Colonic mucosa (tissue), 4 donors: ENCODE data around the gene KCNIP1. TPM values are rescaled to one million over a fixed set of nuclear protein-coding genes. Genes with fewer than 3 reads are reported as not detected.

Source experiments
- DNase-seq: peaks from one replicate; pipeline ENCODE4 v3.0.0-alpha.2; 2020
- H3K27ac ChIP-seq: fragments of 200-600 bp; one replicate; pipeline ENCODE4 v1.8.0; 2021
- H3K27me3 ChIP-seq: fragments of 200-600 bp; one replicate; pipeline ENCODE4 v1.8.0; 2021
- H3K36me3 ChIP-seq: fragments of 200-600 bp; one replicate; pipeline ENCODE4 v1.8.0; 2021
- H3K4me1 ChIP-seq: fragments of 200-600 bp; one replicate; pipeline ENCODE4 v1.8.0; 2021; ENCODE audit warnings: mild to moderate bottlenecking
- H3K4me3 ChIP-seq: fragments of 200-600 bp; one replicate; pipeline ENCODE4 v1.8.0; 2021
- H3K9ac ChIP-seq, 2 donors: one replicate each; pipeline ENCODE4 v1.7.0; 2013; ENCODE audit warnings: control low read depth in 2 of 2, low read depth in 2 of 2, low read length in 2 of 2
- H3K9me3 ChIP-seq: fragments of 200-600 bp; one replicate; pipeline ENCODE4 v1.8.0; 2021
- intact Hi-C: fragments of 100-400 bp; cut with DNase I; formaldehyde crosslinking; loops from one replicate; pipeline ENCODE4 v1.14.1; 2022
- total RNA-seq, 2 donors: library from RNA; stranded (reverse); fragmentation: NEBNext Ultra II Directional in 1 of 2; extraction: Animal tissue kit (Norgen Biotek cat#: 25700) in 1 of 2; gene quantifications; one replicate each; pipeline ENCODE4 v1.2.1, GENCODE V29; 2021
- TF ChIP-seq, protein P1 (sequence below): fragments of 200-600 bp; IDR thresholded peaks from one replicate; pipeline ENCODE4 v1.8.0; 2022; ENCODE audit warnings: antibody characterized with exemption, mild to moderate bottlenecking
- donor health status: healthy.
- donor health status: DM: no; HTN: no; CAD: no.
- donor health status: DM: no; HTN: no; CAD: no.

The KCNIP1 gene
- total RNA-seq, 2 donors from 2014 or later = 0.24 to 0.25 TPM

DNA sequence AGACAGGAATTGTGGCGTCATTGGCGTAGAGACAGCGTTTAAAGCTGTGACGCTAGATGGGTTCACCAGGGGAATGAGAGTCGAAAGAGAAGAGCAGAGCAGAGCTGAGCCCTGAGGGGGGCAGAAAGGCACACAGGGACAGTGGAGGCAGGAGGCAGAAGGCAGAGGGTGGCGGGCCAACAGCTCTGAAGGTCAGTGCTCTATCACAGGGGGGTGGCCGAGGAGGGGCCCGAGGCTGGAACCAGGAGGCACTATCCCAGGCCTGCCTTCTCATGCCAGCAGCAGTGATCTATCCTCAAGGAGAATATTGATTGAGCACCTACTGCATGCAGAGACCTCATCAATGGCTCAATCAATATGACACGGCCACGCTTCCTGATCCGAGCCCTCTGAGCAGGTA is 132.4 kb downstream of the KCNIP1 start:
- intact Hi-C loops = loop anchor here (5.0 kb wide), 1 partner anchor 156 kb away; no protein-coding TSS in a partner anchor
- TF ChIP-seq, protein P1, sequence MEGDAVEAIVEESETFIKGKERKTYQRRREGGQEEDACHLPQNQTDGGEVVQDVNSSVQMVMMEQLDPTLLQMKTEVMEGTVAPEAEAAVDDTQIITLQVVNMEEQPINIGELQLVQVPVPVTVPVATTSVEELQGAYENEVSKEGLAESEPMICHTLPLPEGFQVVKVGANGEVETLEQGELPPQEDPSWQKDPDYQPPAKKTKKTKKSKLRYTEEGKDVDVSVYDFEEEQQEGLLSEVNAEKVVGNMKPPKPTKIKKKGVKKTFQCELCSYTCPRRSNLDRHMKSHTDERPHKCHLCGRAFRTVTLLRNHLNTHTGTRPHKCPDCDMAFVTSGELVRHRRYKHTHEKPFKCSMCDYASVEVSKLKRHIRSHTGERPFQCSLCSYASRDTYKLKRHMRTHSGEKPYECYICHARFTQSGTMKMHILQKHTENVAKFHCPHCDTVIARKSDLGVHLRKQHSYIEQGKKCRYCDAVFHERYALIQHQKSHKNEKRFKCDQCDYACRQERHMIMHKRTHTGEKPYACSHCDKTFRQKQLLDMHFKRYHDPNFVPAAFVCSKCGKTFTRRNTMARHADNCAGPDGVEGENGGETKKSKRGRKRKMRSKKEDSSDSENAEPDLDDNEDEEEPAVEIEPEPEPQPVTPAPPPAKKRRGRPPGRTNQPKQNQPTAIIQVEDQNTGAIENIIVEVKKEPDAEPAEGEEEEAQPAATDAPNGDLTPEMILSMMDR = no peak

DNA sequence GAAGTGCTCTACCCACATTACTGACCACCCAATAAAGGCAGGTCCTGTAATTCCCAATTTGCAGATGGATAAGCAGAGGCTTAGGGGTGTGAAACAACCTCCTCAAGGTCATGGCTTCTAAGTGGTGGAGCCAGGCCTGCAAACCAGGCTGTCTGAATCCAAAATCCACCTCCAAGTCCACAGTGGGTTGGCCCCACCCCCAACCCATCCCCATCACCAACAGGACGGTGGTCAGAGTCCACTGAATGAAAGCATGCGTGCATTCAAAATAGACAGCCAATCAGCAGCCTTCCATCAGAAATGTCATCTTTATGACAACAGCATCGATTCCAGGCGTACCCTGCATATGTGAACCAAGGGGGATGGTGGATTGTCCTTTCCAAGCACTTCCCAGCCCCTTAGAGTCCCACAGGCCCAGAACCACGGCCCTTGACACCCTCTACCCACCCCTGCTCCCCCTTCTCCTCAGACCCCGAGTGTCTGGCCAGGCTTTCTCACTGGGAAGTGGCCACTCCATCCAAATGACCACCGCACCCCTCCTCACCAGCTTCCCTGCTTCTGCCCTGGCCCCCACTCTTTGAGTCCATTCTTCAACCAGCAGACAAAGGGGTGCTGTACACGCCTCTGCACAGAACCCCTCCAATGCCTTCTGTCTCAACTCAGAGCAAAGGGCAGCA is 133.1 kb downstream of the KCNIP1 start:
- H3K36me3 ChIP-seq = no peaks in the 10 kb centered on the region
- intact Hi-C loops = loop anchor here (5.0 kb wide), 1 partner anchor 155 kb away; no protein-coding TSS in a partner anchor
- no peaks in the 10 kb centered on the region for H3K9me3 ChIP-seq
- no peaks in the 10 kb centered on the region for H3K4me1 ChIP-seq
- TF ChIP-seq, protein P1 = no peak
- no peak overlapping the region for H3K4me3 ChIP-seq
- no peak overlapping the region for H3K9ac ChIP-seq
- no peak overlapping the region for H3K27ac ChIP-seq
- no peaks in the 10 kb centered on the region for H3K27me3 ChIP-seq
- DNase-seq = no peak

More for the DNA sequence above, 132.4 kb downstream of the KCNIP1 start:
- no peak for DNase-seq
- H3K4me3 ChIP-seq = no peak overlapping the region
- H3K27me3 ChIP-seq = no peaks in the 10 kb centered on the region
- H3K9me3 ChIP-seq = no peaks in the 10 kb centered on the region
- no peaks in the 10 kb centered on the region for H3K36me3 ChIP-seq
- no peak overlapping the region for H3K27ac ChIP-seq
- H3K9ac ChIP-seq = no peak overlapping the region
- no peaks in the 10 kb centered on the region for H3K4me1 ChIP-seq

DNA sequence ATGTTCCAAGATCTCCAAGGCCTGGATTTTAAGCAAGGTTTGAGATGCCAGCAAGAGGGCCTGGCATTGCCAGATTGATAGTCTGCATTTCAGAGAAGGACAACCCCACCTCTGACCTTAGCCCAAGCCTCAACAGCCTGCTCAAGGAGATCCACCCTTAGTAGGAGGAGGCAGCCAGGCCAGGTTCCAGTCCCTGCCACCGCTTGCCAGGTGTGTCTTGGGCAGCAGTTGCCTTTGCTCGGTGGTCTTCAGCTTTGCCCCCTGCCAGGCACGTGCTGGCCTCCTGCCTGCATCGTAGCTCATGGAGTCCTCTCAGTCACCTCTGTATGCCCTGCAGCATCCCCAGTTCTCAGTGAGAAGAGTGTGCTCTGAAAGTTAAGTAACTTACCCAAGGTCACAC is 134.2 kb downstream of the KCNIP1 start:
- intact Hi-C loops = loop anchor here (5.0 kb wide), 1 partner anchor 154 kb away; no protein-coding TSS in a partner anchor
- no peak for DNase-seq

DNA sequence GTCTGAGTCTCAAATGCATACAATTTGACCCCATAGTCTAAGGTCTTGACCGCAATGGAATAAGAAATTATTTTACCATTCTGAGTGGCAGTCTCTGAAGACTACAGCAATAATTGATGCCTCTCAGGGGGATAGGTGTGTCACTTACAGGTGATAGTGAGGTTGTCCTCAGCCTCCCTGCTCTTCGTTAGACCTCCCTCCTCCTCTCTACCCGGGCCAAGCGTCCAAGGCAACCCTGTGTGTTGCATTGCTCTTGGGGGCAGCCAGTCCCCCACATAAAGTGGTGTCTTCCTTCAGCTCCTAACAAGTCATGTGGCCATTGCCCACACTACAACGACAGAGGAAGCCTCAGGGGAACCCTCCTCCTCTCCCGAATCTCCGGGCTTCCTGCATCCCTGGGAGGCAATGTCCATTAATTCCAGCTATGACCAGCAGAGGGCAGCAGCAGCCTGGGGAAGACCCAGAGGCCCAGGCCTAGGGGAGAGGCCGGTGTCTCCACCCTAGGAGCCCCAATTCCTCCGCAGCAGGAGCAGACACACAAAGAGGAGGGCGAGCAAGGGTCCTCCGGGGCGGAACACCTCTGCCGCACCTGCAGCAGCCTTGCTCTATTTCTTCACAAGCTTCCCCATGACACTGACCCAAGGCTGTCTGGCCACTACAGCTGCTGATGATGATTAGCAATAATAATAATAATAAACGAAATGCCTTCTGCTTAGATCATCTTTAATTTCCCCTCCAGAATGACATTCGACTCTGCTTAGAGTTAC is 134.8 kb downstream of the KCNIP1 start:
- Histone ChIP-seq H3K4me1 (no peaks in the 10 kb centered on the region), H3K27me3 (no peaks in the 10 kb centered on the region), H3K4me3 (no peak overlapping the region), H3K27ac (no peak overlapping the region), H3K9me3 (no peaks in the 10 kb centered on the region), H3K9ac (no peak overlapping the region), H3K36me3 (no peaks in the 10 kb centered on the region)
- intact Hi-C loops = loop anchor here (5.0 kb wide), 1 partner anchor 154 kb away; no protein-coding TSS in a partner anchor
- TF ChIP-seq, protein P1 = peak; percentile 84
- peak; percentile 67 for DNase-seq

More for the DNA sequence above, 134.2 kb downstream of the KCNIP1 start:
- H3K27ac ChIP-seq = no peak overlapping the region
- TF ChIP-seq, protein P1 = no peak
- H3K9me3 ChIP-seq = no peaks in the 10 kb centered on the region
- no peaks in the 10 kb centered on the region for H3K27me3 ChIP-seq
- H3K4me3 ChIP-seq = no peak overlapping the region
- no peaks in the 10 kb centered on the region for H3K4me1 ChIP-seq
- H3K9ac ChIP-seq = no peak overlapping the region
- H3K36me3 ChIP-seq = no peaks in the 10 kb centered on the region

DNA sequence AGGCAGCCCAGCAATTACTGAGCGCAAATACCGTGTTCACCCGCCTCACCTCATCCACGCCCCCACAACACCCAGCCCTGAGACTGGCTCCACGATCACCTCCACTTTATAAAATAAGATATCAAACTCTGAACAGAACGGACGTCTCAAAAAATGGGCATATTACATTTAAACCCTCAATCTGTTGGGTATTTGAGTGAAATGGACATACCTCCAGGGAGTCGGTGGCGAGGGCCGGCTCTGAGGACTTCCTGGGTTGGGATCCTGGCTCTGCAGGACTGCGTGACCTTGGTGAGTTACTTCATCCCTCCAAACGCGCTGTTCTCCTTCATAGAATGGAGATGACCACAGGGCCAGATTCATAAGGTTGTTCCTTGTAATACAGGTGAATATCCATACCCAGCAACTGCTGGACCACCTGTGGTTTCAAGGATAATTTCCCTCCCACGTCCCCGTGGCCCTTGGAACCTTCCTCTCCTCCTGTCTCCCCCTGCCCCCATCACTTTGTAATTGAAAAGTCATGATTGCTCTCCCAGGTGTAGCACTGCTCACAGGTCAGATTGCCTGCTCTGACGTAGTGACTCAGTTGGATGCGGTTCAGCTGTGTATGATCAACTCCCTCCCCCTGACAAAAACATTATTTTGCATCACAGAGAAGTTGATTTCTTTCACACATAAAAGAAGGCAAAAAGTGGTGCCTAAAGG is 135.6 kb downstream of the KCNIP1 start:
- no peaks in the 10 kb centered on the region for H3K36me3 ChIP-seq
- no peaks in the 10 kb centered on the region for H3K9me3 ChIP-seq
- TF ChIP-seq, protein P1 = no peak
- no peak overlapping the region for H3K9ac ChIP-seq
- H3K4me3 ChIP-seq = no peak overlapping the region
- intact Hi-C loops = loop anchor here (5.0 kb wide), 1 partner anchor 153 kb away; no protein-coding TSS in a partner anchor
- H3K4me1 ChIP-seq = no peaks in the 10 kb centered on the region
- no peaks in the 10 kb centered on the region for H3K27me3 ChIP-seq
- no peak overlapping the region for H3K27ac ChIP-seq
- no peak for DNase-seq
